KOPT-K1 (cell line): Measurements from ENCODE around the gene ZFP69.
"Not testable (repeated sequence)": the region's sequence is repeated elsewhere in the genome, so short reads cannot be mapped to it uniquely, and the experiment has no call there.

ENCODE experiments used
- H3K27ac ChIP-seq: fragments of 200-600 bp; sonication (generic); 2 replicates; pipeline ENCODE4 v1.5.1; 2016; ENCODE audit warnings: antibody characterized with exemption, mild to moderate bottlenecking, low read depth, low read length; ENCODE audit not compliant: poor library complexity, severe bottlenecking
- H3K36me3 ChIP-seq: fragments of 200-600 bp; sonication (generic); 2 replicates; pipeline ENCODE4 v1.5.1; 2017; ENCODE audit warnings: antibody characterized with exemption, mild to moderate bottlenecking, low read length, moderate library complexity; ENCODE audit not compliant: insufficient read depth
- H3K9me3 ChIP-seq: fragments of 200-600 bp; sonication (generic); 2 replicates; pipeline ENCODE4 v1.5.1; 2017; ENCODE audit warnings: antibody characterized with exemption, low read length, mild to moderate bottlenecking; ENCODE audit not compliant: insufficient read depth, poor library complexity, severe bottlenecking

The ZFP69 gene

GRCh38 chr1:40477678-40478053, 576 bp downstream of the ZFP69 start:
- Histone ChIP-seq H3K9me3 (peaks cover 42% of the 10 kb centered on the region), H3K27ac (peak overlapping the region; percentile 58), H3K36me3 (peaks cover 8% of the 10 kb centered on the region; the same call in 1 of the 2 replicates)

DNA sequence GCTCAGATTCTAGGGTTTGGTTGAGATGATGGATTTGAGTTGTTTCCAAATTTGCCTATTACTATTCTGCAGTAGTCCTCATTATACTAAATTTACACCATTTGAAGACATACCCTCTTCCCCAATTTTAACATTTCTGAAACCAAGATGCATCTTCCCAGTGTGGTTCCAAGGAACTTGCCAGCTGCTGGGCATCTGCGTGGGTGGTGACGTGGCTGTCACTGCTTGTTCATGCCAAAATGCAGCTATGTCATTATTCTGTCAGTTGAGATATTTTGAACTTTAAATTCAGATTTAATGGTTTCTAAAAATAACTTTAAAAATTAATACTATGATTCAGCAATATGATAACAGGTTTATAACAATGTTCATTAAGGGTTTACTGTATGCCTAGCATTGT, 1.2 kb downstream of the ZFP69 start:
- peaks cover 8% of the 10 kb centered on the region; the same call in 1 of the 2 replicates for H3K36me3 ChIP-seq
- no peak overlapping the region for H3K27ac ChIP-seq
- peaks cover 38% of the 10 kb centered on the region for H3K9me3 ChIP-seq

GRCh38 chr1:40479156-40479555, 2.1 kb downstream of the ZFP69 start:
- Histone ChIP-seq H3K36me3 (peaks cover 8% of the 10 kb centered on the region; the same call in 1 of the 2 replicates), H3K27ac (no peak overlapping the region)

GRCh38 chr1:40495315-40495903, 18.3 kb downstream of the ZFP69 start:
- Histone ChIP-seq H3K9me3 (peaks cover 87% of the 10 kb centered on the region), H3K27ac (no peak overlapping the region), H3K36me3 (peaks cover 63% of the 10 kb centered on the region)

More at GRCh38 chr1:40479156-40479555, 2.1 kb downstream of the ZFP69 start:
- peaks cover 31% of the 10 kb centered on the region for H3K9me3 ChIP-seq

GRCh38 chr1:40502651-40503050, 25.6 kb downstream of the ZFP69 start:
- not testable (repeated sequence) for H3K27ac ChIP-seq, H3K36me3 ChIP-seq
- peaks cover 94% of the 10 kb centered on the region for H3K9me3 ChIP-seq

- peak overlapping the region; percentile 74 for H3K27ac ChIP-seq
Observed at GRCh38 chr1:40507973-40508372, 30.9 kb downstream of the ZFP69 start.

DNA sequence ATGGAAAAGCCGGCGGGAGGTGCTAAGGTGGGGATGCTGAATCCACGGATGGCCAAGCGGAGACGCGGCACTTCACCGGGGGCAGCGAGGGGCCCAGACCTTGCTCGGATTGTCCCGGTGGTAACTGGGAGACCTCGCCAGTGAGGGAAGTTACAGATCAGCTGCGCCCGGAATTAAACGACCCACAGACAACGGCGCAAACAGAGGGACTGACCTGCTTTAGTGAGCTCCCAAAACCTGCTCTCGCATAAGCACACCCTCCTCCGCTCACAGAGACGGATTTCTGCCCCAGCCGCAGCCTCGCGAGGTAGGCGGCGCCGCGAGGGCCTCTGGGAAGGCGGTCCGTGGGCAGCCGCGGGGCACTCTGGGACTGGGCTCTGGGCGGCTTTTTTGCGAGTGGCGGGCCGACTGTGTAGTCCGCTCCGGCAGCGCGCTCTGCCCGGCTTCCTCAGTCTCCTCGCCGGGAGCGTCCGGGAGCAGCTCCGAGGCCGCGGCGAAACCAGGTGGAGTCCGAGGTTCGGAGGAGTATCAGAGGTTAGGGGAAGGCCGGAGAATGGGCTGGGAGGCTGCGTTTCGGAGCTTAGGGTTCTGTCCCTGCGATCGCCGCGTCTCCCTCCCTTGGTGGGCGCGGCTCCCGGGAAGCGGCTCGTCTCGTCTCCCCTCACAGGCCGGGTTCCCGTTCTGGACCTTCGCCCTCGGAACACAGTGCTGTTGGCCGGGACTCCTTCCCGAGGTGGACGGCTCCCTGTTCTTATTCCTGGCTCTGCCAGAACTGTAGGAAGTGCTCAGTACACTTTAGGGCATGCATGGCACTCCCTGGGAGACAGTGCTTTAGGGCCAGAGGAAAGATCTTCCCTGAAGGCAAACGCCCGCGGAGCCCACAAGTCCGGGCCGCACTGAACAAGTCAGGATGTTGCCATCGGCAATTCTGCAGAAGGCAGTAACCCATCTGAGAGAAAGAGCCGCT, 31.6 kb downstream of the ZFP69 start, which contains the start of gene EXO5:
EXO5 (plus strand) TSS at position 393 of the 967 bp plus-strand sequence. CDS start 5,778 bp downstream, outside the sequence.
- peaks cover 18% of the 10 kb centered on the region for H3K36me3 ChIP-seq
- H3K27ac ChIP-seq = peak within 1 kb of the TSS; percentile 74
- H3K9me3 ChIP-seq = peaks cover 71% of the 10 kb centered on the region

More at GRCh38 chr1:40507973-40508372, 30.9 kb downstream of the ZFP69 start:
- H3K36me3 ChIP-seq = peaks cover 14% of the 10 kb centered on the region
- peaks cover 71% of the 10 kb centered on the region for H3K9me3 ChIP-seq

DNA sequence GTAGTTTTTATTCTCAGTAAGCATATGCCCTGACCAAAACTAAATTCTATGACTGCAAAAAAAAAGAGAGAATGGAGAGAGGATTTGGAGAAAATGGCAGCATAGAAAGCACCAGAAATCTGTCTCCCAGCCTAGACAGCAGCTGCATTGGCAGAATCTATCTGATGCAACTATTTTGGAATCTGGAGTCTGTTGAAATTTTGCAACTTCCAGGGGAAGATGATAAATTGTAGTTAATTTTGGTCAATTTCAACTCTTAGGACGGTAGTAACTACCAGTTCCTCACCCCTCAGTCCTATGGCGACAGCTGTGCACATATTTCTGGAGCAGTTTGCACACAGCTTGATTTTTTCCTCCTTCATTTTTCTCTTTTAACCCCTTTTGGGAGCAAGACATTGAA, 42.4 kb downstream of the ZFP69 start:
- Histone ChIP-seq H3K36me3 (peaks cover 33% of the 10 kb centered on the region), H3K9me3 (peaks cover 92% of the 10 kb centered on the region)

DNA sequence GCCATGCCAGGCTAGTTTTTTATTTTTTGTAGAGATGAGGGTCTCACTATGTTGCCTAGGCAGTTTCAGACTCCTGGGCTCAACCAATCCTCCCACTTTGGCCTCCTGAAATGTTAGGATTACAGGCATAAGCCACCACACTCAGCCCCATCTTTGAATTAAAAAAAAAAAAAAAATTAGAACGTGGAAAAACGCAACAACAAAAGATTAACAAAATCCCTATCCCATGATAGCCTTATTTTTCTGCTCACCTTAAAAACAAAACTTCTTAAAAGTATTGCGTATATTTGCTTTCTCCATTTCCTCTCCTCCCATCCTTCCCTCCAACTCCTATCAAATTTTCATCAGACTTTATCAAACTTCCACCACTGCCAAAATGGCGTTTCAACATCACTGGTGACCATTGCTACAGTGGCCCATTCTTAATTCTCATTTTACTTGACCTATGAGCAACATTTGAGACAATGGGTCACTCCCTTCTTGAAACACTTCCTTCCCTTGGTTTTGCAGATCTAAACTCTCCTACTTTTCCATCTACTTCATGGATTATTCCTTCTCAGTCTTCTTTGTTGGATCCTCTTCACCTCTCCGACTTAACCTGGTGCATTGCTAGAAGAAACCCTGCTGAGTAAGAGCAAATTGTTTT, 53.8 kb downstream of the ZFP69 start:
- Histone ChIP-seq H3K36me3 (peaks cover 9% of the 10 kb centered on the region), H3K9me3 (peaks cover 7% of the 10 kb centered on the region), H3K27ac (peak overlapping the region; percentile 67)

More for the DNA sequence above, 42.4 kb downstream of the ZFP69 start:
- no peak overlapping the region for H3K27ac ChIP-seq

- peaks cover 9% of the 10 kb centered on the region for H3K36me3 ChIP-seq
Observed at GRCh38 chr1:40531381-40532061, 54.4 kb downstream of the ZFP69 start, which contains the start of gene ZNF684. Gene ZNF684, plus strand, starts transcription at chr1:40531637. Its CDS starts 1,530 bp downstream, at chr1:40533167.

DNA sequence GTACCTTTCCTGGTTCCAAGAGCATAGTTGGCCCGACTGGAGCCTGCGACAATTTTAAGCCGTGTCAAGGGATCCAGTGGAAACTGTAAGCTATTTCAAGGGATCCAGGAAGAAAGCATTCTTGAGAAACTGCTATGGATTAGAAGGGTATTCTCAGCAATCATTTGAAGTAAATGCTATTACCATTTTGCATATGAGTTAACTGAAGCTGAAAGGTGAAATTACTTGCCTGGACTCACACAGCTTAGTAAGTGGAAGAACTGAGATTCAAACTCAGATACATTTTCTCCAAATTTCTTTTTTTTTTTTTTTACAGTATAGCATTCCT, 54.9 kb downstream of the ZFP69 start:
- H3K36me3 ChIP-seq = peaks cover 9% of the 10 kb centered on the region
- H3K9me3 ChIP-seq = no peaks in the 10 kb centered on the region
- H3K27ac ChIP-seq = peak overlapping the region; percentile 67

More at GRCh38 chr1:40531381-40532061, 54.4 kb downstream of the ZFP69 start, which contains the start of gene ZNF684:
- peak within 1 kb of the TSS; percentile 67 for H3K27ac ChIP-seq
- no peaks in the 10 kb centered on the region for H3K9me3 ChIP-seq

DNA sequence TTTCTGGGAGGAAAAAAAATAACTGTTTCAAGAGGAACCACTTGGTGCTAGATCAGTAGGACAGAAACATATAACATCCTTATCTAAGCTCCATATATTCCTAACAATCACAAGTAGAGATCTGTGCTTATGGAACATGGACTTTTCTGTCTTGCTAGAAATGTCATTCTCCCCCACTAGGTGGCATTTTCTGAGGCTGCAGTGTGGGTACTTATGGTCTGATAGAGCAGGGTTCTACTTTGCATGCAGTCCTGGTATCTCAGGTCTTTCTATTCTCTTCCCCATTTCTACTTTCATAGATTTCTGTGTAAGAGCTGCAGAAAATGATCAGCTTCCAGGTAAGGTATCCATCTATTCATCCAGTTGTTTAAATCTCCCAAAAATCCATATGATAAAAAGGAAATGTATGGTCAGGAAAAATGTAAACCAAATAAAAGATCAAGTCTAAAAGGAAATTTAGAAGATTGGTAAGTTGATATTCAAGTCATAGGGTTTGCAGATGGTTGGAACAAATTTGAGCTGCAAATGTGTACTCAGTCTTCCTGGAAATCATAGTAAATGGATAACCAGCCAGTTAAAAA, 55.8 kb downstream of the ZFP69 start:
- Histone ChIP-seq H3K27ac (no peak overlapping the region), H3K9me3 (no peaks in the 10 kb centered on the region), H3K36me3 (peaks cover 9% of the 10 kb centered on the region)

DNA sequence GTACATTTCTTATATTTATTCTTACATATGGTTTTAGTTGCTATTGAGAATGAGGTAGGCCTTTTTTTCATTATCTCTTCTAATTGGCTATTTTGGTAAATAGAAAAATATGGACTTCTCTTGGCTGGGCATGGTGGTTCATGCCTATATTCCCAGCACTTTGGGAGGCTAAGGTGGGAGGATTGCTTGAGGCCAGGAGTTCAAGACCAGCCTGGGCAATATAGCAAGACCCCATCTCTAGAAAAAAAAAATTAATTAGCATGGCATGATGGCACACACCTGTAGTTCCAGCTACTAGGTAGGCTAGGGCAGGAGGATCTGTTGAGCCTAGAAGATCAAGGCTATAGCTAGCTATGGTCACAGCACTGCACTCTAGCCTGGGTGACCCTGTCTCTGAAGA, 57.5 kb downstream of the ZFP69 start:
- Histone ChIP-seq H3K9me3 (no peaks in the 10 kb centered on the region), H3K27ac (no peak overlapping the region), H3K36me3 (peaks cover 12% of the 10 kb centered on the region)

- Histone ChIP-seq H3K9me3 (no peaks in the 10 kb centered on the region), H3K27ac (no peak overlapping the region), H3K36me3 (peaks cover 17% of the 10 kb centered on the region)
Observed at GRCh38 chr1:40535732-40536131, 58.6 kb downstream of the ZFP69 start.
